HG03060 (cell line): Measurements from ENCODE around the gene SYCN.
"Not testable (repeated sequence)": the region's sequence is repeated elsewhere in the genome, so short reads cannot be mapped to it uniquely, and the experiment has no call there.

ENCODE experiments used
- ATAC-seq: cut with Tn5 transposase; IDR thresholded peaks from one replicate; pipeline ENCODE4 v1.9.1; 2021; ENCODE audit warnings: low read depth, moderate number of reproducible peaks; ENCODE audit not compliant: unreplicated experiment

SYCN gene

DNA sequence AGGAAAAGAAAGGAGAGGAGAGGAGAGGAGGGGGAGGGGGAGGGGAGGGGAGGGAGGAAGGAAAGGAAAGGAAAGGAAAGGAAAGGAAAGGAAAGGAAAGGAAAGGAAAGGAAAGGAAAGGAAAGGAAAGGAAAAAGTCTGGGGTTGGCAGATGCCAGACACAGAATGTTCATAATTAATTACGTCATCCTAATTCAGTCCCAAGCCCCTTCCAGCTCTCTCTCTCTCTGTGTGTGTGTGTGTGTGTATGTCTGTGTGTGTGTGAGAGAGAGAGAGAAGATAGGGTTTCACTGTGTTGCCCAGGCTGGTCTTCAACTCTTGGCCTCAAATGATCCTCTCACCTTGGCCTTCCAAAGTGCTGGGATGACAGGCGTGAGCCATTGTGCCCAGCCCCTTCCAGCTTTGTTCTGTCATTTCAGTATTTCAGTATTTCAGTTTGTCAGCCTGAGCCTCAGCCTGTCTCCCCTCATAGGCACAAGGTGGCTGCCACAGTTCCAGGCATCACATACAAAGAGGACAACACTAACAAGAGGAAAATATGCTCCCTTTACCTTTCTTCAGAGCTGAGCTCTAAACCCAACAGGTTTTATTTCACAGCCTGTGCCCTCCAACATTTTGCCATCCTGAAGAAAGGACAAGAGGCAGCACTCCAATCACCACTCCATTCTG is 26.2 kb upstream of the SYCN start:
- ATAC-seq, result no peak

DNA sequence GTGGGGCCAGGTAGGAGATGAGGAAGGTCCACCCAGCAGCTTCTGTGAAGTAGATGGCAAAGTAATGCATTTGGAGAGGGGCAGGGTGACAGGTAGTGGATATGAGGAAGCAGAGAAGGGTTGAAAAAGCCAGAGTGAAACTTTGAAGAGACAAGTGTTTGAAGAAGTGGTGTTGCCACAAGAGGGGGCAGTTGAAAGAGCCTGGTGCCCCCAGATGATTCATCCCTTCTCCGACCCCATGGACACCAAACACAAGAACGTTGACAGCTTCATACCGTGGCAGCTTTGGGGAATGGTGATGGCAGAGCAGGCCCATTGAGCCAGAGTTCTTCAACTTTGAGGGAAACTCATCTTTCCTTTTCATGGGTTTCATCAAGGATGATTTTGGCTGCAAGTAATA is 20.8 kb upstream of the SYCN start:
- ATAC-seq, result no peak

GRCh38 chr19:39223703-39224279 is 19.7 kb upstream of the SYCN start:
- ATAC-seq, result no peak

- not testable (repeated sequence) for ATAC-seq
Observed at GRCh38 chr19:39219108-39219507, 15.0 kb upstream of the SYCN start.

GRCh38 chr19:39218230-39219007 is 14.4 kb upstream of the SYCN start:
- no peak for ATAC-seq

GRCh38 chr19:39217094-39217493 is 13.0 kb upstream of the SYCN start:
- ATAC-seq, result no peak

- ATAC-seq, result not testable (repeated sequence)
Observed at GRCh38 chr19:39215323-39215722, 11.3 kb upstream of the SYCN start.

GRCh38 chr19:39212375-39212742 is 8.3 kb upstream of the SYCN start:
- ATAC-seq, result no peak

- ATAC-seq, result no peak
Observed at GRCh38 chr19:39211731-39212374, 7.8 kb upstream of the SYCN start.

DNA sequence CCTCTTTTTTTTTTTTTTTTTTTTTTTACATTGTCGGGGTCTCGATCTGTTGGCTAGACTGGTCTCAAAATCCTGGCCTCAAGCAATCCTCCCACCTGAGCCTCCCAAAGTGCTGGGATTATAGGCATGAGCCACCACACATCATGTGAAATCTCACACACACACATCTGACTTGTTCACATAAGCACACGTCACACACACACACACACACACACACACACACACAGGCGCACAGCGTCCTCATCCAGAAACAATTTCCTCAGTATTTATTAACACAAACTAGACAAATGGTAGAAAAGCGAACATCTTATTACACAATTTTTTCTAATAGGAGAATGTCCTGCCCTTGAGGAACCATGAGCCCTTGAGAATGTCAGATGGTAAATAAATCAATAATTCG is 5.1 kb upstream of the SYCN start:
- no peak for ATAC-seq

GRCh38 chr19:39208175-39208795 is 4.2 kb upstream of the SYCN start:
- no peak for ATAC-seq

- no peak for ATAC-seq
Observed at GRCh38 chr19:39207293-39207836, 3.3 kb upstream of the SYCN start.

DNA sequence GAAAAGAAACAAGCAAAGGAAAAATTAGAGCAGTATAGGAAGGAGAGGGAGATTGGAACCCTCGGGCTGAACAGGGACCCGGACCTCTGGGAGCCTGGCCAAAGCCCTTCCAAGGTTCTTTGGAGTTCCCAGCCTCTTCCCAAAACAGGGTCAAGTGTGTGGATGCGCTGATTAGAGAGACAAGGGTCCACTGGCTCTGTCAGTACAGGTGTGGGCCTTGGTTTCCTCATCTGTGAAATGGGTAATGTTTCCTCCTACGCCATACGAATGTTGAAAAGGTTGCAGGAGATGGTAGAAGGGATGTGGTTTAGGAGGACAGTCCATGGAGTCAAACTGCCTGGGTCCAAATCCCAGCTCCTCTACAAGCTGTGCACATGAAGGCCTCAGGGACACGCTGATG is 2.1 kb upstream of the SYCN start:
- ATAC-seq, result no peak

GRCh38 chr19:39205449-39205764 is 1.3 kb upstream of the SYCN start:
- no peak for ATAC-seq

GRCh38 chr19:39202998-39203355 is 1.1 kb downstream of the SYCN start:
- no peak for ATAC-seq

- ATAC-seq, result no peak
Observed at GRCh38 chr19:39200803-39201115, 3.3 kb downstream of the SYCN start.

- no peak for ATAC-seq
Observed at GRCh38 chr19:39200066-39200802, 3.8 kb downstream of the SYCN start.

- ATAC-seq, result no peak
Observed at GRCh38 chr19:39199025-39199424, 5.0 kb downstream of the SYCN start.

GRCh38 chr19:39197808-39198207 is 6.3 kb downstream of the SYCN start:
- ATAC-seq, result no peak

DNA sequence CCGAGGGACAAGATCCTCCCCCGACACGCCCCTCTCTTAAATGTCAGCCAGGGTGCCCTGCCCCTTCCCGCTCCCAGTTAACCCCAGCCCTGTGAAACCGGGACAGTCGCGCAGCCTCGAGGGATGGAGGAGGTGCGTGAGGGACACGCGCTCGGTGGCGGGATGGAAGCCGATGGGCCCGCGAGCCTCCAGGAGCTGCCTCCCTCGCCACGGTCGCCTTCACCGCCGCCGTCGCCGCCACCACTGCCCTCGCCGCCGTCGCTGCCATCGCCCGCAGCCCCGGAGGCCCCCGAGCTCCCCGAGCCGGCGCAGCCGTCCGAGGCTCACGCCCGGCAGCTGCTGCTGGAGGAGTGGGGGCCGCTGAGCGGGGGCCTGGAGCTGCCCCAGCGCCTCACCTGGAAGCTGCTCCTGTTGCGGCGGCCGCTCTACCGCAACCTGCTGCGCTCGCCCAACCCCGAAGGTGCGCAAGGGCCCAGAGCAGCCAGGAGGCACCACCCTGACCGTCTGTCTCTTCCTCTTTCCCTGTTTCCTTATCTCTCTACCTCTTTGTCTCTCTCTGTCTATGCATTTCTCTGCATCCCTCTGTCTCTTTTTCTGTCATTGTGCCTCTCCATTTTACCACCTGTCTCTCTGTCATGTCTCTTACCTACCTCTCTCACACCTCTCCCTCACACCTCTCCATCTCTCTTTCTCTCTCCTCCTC is 7.1 kb downstream of the SYCN start, which contains the start of gene NCCRP1:
NCCRP1 (plus strand) TSS at position 105 of the 703 bp plus-strand sequence; CDS start at position 124, 19 bp downstream.
- ATAC-seq, result no peak
